Hematopoietic multipotent progenitor cell treated with erythropoietin and hydrocortisone succinate and interleukin-3 and kit ligand, for 6 days (in vitro differentiated cells): ENCODE data around the gene KRTAP10-10.
"Not testable (repeated sequence)": the region's sequence is repeated elsewhere in the genome, so short reads cannot be mapped to it uniquely, and the experiment has no call there.

Source experiments
- DNase-seq: peaks from one replicate; pipeline ENCODE4 v3.0.0-alpha.2; 2015

Gene KRTAP10-10

DNA sequence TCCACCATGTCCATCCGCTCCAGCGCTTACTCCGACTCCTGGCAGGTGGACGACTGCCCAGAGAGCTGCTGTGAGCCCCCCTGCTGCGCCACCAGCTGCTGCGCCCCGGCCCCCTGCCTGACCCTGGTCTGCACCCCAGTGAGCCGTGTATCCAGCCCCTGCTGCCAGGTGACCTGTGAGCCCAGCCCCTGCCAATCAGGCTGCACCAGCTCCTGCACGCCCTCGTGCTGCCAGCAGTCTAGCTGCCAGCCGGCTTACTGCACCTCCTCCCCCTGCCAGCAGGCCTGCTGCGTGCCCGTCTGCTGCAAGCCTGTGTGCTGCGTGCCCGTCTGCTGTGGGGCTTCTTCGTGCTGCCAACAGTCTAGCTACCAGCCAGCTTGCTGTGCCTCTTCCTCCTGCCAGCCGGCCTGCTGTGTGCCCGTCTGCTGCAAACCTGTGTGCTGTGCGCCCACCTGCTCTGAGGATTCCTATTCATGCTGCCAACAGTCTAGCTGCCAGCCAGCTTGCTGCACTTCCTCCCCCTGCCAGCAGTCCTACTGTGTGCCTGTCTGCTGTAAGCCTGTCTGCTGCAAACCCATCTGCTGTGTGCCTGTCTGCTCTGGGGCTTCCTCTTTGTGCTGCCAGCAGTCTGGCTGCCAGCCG, 9.9 kb upstream of the KRTAP10-10 start:
- not testable (repeated sequence) for DNase-seq

DNA sequence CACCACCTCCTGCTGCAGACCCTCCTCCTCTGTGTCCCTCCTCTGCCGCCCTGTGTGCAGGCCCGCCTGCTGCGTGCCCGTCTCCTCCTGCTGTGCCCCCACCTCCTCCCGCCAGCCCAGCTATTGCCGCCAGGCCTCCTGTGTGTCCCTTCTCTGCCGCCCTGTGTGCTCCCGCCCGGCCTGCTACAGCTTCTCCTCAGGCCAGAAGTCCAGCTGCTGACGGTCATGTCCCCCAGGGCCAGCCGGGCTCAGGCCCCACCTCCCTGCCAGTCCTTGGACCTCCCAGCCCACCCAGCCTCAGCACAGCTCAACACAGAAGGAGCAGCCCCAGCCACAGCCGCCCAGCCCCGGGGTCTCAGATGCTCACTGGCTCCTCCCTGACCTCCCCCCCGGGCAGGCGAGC, 9.3 kb upstream of the KRTAP10-10 start:
- not testable (repeated sequence) for DNase-seq

DNA sequence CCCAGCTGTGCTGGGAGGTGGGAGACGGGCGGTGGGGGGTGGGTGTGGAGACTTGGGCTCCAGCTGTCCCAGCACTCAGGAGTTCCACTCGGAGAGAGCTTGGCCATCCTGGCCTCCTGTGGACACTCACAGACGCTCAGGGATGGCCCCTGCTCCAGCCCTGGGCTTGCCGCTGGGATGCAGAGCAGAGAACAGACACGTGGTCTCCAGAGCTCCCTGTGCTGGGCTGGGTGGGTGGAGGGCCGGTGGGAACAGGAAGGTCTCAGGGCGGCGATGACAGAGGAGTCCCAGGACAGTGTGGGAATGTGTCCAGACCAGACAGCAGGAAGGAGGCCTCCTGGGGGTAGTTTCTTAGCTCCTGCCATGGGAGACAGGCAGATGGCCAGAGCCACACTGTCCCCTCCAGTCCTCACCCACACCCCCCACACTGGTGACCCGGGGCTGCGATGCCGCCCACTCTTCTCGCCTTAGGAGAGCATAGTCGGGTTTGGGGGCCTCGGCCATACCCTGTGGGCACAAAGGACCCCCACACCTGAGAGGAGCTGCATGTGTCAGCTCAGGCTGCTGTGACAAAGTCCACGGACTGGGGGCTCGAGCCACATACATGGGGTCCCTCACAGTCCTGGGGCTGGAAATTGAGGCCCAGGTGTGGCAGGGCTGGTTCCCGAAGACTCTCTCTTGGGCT, 8.3 kb upstream of the KRTAP10-10 start:
- no peak for DNase-seq

DNA sequence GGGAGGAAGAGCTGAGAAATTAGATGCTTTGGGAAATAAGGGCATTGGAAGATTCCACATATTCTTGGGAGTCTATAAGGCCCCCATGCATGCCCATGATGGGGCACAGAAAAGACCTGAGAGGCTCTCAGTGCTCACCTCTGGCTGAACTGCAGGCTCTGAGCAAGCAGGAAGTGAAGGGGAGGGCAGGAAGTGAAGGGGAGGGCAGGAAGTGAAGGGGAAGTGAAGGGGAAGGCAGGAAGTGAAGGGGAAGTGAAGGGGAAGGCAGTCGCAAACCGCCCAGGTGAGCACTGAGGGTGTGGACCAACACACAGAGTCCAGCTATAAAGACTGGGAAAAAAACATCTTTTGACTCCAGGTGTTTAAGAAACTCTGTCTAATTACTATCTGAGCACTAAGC, 6.7 kb upstream of the KRTAP10-10 start:
- DNase-seq = no peak

DNA sequence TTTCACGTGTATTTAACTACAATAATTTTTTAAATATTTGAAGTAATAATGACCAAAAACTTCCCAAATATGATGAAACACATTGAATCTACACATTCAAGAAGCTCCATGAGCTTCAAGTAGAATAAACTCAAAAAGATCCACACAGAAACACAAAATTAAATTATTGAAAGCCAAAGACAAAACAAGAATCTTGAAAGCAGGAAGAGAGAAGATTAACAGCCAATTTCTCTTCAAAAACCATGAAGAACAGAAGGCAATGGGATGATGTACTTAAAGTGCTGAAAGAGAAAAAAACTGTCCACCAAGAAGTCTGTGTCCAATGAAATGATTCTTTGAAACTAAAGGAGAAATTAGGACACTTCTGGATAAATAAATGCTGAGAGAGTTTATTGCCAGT, 5.1 kb upstream of the KRTAP10-10 start:
- DNase-seq = no peak

DNA sequence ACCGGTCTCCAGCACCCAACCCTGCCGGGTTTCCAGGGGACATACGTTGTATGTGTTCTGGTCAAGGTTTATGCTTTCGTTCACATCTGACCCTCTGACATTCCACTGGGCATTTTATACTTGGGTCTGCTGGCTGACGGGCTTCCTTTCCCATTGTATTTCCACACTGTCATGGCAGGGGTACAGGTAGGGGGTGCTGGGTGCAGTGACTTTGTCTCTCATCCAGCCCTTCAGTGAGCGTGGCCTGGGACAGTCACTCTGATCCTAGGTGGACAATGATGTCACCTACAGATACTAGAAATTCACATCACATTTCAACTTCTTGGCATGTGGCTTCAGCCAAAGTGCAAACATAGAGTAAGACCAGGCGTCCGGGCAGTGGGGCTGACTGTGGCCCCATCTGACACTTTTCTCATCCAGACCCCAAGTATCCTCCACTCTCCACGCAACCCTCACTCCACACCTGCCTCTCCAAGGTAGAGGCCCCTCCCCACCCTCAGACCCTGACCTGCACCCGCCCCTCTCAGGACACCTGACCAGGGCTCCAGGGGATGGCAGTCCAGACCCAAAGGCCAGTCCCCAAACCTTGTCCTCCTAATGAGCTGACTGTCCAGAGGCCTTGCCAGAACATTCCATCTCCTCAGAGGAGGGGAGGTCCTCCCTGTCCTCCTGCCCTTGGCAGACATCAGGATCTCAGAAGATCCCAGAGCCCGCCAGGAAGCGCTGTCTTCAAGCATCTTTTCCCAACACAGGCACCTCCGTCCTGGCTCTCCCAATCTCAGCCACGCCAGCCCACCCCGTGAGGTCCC, 743 bp upstream of the KRTAP10-10 start:
- no peak for DNase-seq

DNA sequence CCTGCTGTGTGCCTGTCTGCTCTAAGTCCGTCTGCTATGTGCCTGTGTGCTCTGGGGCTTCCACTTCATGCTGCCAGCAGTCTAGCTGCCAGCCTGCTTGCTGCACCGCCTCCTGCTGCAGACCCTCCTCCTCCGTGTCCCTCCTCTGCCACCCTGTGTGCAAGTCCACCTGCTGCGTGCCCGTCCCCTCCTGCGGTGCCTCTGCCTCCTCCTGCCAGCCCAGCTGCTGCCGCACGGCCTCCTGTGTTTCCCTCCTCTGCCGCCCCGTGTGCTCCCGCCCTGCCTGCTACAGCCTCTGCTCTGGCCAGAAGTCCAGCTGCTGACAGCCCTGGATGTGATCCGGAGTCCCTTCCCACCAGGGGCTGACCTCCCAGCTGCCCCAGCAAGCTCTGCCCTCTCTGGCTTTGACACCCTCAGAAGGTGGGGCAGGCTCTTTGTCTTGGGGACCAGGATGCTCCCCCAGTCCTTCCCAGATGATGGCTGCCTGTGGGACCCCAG, 744 bp downstream of the KRTAP10-10 start:
- DNase-seq = not testable (repeated sequence)

DNA sequence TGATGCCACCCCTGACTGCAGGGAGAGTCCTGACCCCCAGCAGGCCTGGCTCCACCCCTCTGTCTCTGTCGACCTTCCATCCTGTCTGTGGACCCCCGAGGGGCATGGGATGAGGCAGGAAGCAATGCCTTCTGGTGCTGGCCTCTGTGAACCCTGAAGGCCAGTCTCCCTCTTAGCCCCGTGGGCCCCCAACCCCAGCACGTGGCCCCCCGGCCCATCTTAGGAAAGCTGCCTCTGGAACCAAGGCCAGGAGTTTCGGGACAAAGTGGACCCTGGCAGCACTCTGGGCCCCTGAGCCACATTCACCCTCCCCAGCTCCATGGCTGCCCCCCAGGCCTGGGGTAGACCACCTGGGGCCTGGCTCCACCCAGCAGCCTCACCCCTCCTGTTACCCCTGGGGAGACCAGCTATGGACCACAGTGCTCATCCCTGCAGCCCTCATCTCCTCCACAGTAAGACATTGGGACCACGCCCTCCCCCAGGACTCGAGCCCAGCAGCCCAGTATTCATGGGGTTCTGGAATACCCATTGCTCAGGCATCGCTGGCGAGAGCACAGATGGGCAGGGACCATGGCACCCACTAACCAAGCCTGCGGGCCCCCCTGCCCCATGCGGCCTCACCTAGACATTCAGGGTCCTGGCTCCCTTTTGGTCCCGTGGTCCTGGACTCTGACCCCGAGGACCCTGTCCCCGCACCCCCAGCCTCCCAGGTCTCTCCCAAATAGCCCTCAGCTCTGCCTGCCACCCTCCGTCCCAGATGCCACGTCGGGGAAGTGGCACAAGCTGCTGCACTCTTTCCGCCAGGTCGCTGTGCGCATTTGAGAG, 1.6 kb downstream of the KRTAP10-10 start:
- DNase-seq = not testable (repeated sequence)

DNA sequence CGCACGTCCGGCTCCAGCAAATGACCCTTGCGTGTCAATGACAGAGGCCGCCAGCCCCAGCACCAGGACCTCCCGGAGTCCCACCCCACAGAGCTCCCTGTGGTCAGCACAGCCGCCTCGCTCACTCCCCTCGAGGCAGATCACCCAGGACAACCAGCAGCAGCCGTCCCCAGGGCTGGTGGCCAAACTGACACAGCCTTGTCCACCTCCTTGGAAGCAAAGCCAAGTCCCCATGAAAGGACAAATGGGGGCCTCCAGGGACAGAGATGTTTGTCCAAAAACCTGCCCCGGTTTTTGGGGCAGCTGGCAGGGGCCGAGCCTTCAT, 2.1 kb downstream of the KRTAP10-10 start:
- DNase-seq = no peak

DNA sequence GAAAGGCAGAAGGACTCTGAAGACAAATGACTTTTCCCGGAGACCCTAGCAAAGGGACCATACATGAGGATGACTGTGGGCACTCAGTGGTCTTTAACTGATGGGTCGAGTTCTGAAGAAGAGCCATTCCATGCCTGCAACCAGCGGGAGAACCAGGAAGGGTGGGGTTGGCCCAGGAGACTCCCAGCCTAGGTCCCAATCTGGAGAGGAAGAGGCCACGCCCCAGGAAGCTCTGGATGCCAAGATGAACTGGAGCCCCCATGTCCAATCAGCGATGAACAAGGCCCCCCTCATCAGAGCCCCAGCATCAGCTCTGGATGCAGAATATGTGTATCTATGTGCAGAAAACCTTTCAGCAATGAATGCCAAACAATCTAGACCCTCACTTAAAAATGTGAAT, 3.6 kb downstream of the KRTAP10-10 start:
- no peak for DNase-seq

DNA sequence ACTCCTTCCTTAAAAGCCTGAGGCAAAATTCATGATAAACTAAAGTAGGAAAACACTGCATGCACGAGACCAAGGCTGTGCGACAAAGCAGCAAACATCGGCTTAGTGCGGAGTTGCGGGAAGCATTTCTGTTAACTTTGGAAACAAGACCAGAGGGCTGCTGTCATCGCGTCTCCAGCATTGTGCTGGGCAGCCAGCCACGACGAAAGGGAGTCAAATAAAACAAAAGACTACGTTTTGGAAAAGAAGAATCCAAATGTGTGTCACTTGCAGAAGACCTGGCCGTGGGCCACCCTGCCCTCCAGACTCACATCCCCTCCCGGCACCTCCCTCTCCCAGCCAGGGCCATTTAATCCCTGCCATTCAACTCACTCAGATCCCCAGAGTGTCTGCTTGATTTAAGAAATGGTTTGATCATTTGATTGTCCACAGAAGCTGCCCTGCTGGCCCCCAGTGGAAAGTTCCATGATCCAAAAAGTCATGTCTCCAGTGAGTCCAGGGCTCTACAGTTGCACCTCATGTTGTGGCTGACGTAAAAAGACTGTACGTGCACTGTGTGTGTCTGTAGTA, 6.7 kb downstream of the KRTAP10-10 start:
- DNase-seq = no peak

DNA sequence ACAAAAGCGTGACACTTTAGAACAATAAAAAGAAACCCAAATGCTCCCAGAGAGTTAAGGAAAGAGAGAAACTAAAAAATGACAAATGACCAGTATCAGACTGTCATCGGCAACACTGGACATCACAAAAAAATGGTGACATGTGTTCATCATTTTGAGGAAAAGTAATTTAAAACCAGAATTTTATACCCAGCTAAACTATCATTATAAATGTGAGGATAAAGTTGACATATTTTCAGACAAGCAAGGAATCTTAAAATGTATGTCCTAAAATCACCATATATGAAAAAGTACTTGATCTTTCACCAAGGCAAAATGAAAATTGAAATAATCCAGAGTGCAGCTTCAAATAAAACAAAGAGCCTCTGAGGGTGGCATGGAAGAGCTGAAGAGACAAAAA, 7.7 kb downstream of the KRTAP10-10 start:
- no peak for DNase-seq

DNA sequence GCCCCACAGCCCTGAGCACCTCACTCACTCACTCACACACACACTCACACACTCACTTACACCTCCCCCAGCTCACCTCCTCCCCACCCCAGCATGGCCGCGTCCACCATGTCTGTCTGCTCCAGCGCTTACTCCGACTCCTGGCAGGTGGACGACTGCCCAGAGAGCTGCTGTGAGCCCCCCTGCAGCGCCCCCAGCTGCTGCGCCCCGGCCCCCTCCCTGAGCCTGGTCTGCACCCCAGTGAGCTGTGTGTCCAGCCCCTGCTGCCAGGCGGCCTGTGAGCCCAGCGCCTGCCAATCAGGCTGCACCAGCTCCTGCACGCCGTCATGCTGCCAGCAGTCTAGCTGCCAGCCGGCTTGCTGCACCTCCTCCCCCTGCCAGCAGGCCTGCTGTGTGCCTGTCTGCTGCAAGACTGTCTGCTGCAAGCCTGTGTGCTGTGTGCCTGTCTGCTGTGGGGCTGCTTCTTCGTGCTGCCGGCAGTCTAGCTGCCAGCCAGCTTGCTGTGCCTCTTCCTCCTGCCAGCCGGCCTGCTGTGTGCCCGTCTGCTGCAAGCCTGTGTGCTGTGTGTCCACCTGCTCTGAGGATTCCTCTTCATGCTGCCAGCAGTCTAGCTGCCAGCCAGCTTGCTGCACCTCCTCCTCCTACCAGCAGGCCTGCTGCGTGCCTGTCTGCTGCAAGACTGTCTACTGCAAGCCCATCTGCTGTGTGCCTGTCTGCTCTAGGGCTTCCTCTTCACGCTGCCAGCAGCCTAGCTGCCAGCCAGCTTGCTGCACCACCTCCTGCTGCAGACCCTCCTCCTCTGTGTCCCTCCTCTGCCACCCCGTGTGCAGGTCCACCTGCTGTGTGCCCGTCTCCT, 9.4 kb downstream of the KRTAP10-10 start, which contains the start of gene KRTAP10-11:
KRTAP10-11 (plus strand) TSS at position 49 of the 856 bp plus-strand sequence; CDS start at position 94, 45 bp downstream.
- DNase-seq = not testable (repeated sequence)

DNA sequence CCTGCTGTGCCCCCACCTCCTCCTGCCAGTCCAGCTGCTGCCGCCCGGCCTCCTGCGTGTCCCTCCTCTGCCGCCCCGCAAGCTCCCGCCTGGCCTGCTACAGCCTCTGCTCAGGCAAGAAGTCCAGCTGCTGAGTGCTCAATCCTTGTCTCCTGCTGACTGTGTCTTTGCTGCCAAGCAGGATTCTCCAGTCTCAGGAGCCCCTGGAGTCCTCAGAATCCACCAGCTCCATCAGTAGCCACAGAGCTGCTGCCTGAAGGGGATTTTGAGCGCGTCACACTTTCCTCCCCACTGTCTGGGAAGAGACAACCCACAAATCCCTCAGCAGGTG, 10.0 kb downstream of the KRTAP10-10 start:
- no peak for DNase-seq

DNA sequence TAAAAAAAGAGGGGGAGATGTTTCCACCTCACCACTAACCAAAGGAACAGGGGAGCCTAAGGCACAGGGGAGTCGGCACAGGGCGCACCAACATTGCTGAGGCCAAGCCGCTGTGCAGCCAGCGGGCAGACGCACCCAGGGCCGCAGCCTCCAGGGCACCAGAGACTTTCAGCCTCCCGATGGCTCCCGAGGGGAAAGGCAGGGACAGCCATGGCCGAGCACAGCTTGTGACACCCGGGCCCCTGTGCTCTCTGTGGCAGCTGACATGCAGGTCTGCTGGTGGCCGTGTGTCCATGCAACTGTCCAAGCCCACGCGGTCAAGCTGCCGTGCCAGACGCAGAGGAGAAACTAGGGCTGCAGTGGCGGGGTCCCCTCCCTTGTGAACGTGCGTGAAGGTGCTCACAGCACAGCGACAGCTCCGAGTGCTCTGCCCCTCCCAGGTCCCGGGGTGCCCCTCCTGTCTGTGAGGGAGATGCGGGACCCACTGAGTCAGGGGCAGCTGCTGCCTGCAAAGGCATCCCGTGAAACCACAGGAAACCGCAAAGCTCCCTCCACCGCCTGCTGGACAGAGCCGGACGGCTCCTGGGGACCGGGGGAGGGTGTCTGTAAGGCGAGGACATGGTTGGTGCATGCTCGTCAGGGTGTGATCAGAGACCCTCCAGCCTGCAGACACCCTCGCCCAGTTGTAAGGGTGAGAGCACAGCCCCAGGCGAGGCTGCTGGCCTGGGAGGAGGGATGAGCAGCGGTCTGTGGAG, 11.6 kb downstream of the KRTAP10-10 start:
- DNase-seq = no peak

DNA sequence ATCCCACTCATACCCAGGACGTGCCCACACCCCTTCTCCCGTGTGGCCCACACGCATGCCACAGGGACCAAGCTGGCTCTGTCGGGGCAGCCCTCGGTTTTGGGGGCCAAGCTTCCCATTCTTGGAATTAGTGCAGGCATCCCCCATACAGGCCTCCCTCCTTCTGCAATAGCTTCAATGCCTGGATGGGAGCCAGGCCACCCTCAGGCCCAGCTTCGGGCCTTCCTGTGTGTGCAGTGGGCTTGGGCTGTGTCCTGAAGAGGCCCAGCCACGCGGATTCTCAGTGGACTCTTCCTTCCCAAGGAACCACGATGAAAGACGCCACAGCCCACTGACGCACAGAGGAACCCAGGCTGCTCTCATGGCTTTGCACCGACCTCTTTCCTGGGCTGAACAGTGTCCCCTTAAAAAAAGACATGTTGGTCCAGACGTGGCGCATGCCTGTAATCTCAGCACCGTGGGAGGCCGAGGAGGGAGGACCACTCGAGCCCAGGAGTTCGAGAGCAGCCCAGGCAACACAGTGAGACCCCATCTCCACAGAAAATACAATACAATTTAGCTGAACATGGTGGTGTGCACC, 12.5 kb downstream of the KRTAP10-10 start:
- DNase-seq = no peak

DNA sequence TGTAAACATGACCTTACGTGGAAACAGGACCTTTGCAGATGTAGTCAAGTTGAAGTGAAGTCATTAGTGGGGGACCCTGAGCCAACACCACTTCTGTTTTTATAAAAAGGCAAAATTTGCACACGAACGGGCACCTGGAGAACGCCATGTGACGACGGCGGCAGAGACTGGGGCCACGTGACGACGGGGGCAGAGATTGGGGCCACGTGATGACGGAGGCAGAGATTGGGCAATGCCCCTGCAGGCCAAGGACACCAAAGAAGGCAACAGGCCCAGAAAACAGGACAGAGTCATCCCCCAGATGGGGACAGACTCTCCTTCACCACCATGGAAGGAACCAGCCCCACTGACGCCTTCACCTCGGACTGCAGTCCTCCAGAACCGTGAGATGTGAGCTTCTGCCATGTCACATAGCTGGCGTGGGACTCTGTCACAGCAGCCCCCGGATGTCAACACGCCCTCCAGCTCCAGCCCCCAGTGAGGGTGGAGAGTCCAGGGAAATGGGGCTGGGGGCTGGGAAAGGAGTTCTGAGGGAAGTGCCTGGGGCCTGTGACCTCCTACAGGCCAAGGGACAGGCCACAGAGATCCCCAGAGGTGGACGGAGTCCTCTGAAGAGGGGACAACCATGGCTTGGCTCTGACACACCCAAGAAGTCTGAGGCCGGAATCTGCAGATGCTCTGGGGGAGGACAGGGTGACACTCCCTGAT, 13.3 kb downstream of the KRTAP10-10 start:
- DNase-seq = no peak

DNA sequence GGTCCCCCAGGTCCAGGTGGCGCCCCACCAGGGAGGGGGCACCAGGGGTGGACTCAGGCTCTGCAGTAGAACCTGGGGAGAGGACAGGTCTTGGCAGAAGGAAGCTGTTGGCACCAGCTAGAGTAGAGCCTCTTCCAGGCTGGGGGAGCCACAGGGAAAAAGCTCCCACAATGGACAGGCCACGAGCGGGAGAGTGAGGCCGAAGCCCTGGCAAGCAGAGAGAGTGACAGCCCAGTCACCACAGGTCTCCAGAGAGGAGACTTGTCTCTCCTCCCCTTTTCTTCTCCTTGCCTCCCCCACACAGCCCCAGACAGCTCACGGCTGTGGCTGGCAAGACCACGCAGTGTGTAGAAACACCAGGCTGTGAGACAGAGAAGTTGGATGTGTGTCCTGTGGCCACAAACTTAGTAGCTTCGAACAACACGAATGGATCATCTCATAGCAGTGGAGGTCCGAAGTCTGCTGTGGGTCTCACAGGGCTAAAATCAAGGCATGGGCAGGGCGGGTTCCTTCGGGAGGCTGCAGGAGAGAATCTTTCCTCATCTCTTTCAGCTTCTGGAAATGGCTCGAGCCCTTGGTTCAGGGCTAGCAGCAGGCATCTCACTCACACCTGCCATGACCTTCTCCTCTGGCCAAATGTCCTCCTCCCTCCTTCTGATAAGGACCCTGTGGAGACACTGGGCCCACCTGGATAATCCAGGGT, 14.0 kb downstream of the KRTAP10-10 start:
- DNase-seq = no peak

DNA sequence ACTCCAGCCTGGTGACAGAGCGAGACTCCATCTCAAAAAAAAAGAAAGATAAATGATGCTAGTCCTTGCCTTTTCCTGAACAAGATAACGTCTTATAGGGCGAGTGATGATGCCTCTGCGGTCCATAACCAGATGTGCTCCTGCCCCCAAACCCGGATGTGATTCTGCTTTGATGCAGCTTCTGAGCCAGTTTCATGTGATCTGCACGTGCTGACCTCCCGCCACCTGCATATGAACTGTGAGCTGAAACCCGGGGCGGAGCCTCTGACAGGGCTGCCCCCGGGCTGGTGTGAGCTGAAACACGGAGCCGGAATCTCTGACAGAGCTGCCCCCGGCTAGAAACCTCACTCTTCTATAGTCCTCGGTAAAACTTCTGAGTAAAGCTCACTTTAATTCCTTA, 16.0 kb downstream of the KRTAP10-10 start:
- DNase-seq = no peak
